HepG2 (cell line): ENCODE results near the gene ACVRL1. TPM values are rescaled to one million over a fixed set of nuclear protein-coding genes. Genes with fewer than 3 reads are reported as not detected.

Source experiments
- ATAC-seq: fragments of 200-7000 bp; cut with Tn5 transposase; 3 replicates; pipeline ENCODE4 v1.9.1; 2020; ENCODE audit warnings: mild to moderate bottlenecking, moderate library complexity
- BruUV-seq: library from RNA; stranded (reverse); fragments of 400-500 nt; replicated peaks from 2 replicates; lab custom pipeline; 2021; lab: Mats Ljungman, UMichigan
- CTCF ChIA-PET: fragments of 300-600 bp; formaldehyde crosslinking; extraction: SDS; loops from one replicate; lab custom pipeline; 2021; ENCODE audit warnings: low total read pairs, inconsistent platforms, low intra/inter-chr PET ratio; lab: Yijun Ruan, JAX
- POLR2A ChIA-PET: fragments of 350-600 bp; sonication (Branson Sonifier 250); formaldehyde crosslinking; loops from one replicate; lab custom pipeline; 2020; ENCODE audit warnings: antibody characterized with exemption, inconsistent platforms; lab: Yijun Ruan, JAX
- DNase-seq: peaks from one replicate; pipeline ENCODE4 v3.0.0-alpha.2; 2015; ENCODE audit warnings: low spot score
- FAIRE-seq: peaks from 3 replicates; lab custom pipeline; 2011; peaks lifted over from hg19 to GRCh38; lab: Jason Lieb, UNC
- H2AFZ ChIP-seq: one replicate; pipeline ENCODE4 v1.6.1; 2011; ENCODE audit warnings: low read length, inconsistent platforms
- H3K27ac ChIP-seq: fragments of 300-600 bp; 3 replicates; pipeline ENCODE4 v1.8.0; 2011; ENCODE audit warnings: mixed run types, mild to moderate bottlenecking, mixed read lengths, low read length, inconsistent platforms; ENCODE audit not compliant: insufficient read depth; ENCODE audit errors: extremely low read length
- H3K27me3 ChIP-seq, 2 experiments: fragments of 200-600 bp in 1 of 2; 2 replicates in 1 of 2; 3 replicates in 1 of 2; pipeline versions ENCODE4 v1.6.0 to v1.8.0; 2011; ENCODE audit warnings: low read length in 2 of 2, mild to moderate bottlenecking in 2 of 2, moderate library complexity in 2 of 2, inconsistent platforms in 1 of 2; ENCODE audit not compliant: insufficient read depth in 2 of 2, control insufficient read depth in 1 of 2
- H3K36me3 ChIP-seq, 2 experiments: fragments of 200-600 bp in 1 of 2; replicated peaks in 1 of 2; 2 replicates in 1 of 2; 3 replicates in 1 of 2; pipeline versions ENCODE4 v1.5.1 to v1.8.0; 2011; ENCODE audit warnings: low read length in 2 of 2, inconsistent platforms in 1 of 2; ENCODE audit not compliant: insufficient read depth in 2 of 2, control insufficient read depth in 1 of 2
- H3K4me1 ChIP-seq: 2 replicates; pipeline ENCODE4 v1.5.1; 2012; ENCODE audit warnings: low read length, inconsistent platforms; ENCODE audit not compliant: insufficient read depth
- H3K4me2 ChIP-seq: 2 replicates; pipeline ENCODE4 v1.6.0; 2011; ENCODE audit warnings: low read depth, low read length, inconsistent platforms
- H3K4me3 ChIP-seq, 3 experiments: fragments of 200-600 bp in 1 of 3; sonication (generic), shearing (Covaris generic) in 1 of 3; replicated peaks in 1 of 3; 2 replicates each; pipeline ENCODE4 v1.5.1; 2011 to 2016; ENCODE audit warnings: low read length in 3 of 3, inconsistent platforms in 2 of 3, low read depth in 2 of 3, mild to moderate bottlenecking in 2 of 3, control low read depth in 1 of 3, mixed read lengths in 1 of 3; ENCODE audit not compliant: insufficient read depth in 1 of 3
- H3K79me2 ChIP-seq: one replicate; pipeline ENCODE4 v1.6.1; 2011; ENCODE audit warnings: low read length, inconsistent platforms; ENCODE audit not compliant: insufficient read depth
- H3K9ac ChIP-seq: 2 replicates; pipeline ENCODE4 v1.6.0; 2011; ENCODE audit warnings: mild to moderate bottlenecking, low read depth, low read length, inconsistent platforms; ENCODE audit not compliant: insufficient read depth
- H3K9me3 ChIP-seq: 2 replicates; pipeline ENCODE4 v1.5.1; 2012; ENCODE audit warnings: mild to moderate bottlenecking, low read length
- H4K20me1 ChIP-seq: 2 replicates; pipeline ENCODE4 v1.6.0; 2011; ENCODE audit warnings: inconsistent platforms, mild to moderate bottlenecking, low read length, moderate library complexity; ENCODE audit not compliant: insufficient read depth
- HNF4A ChIP-seq: sonication (generic); formaldehyde crosslinking; IDR thresholded peaks from 2 replicates; pipeline ENCODE4 v1.4.0; 2020; ENCODE audit warnings: missing genetic modification reagents
- HNRNPL ChIP-seq: fragments of 200-400 bp; formaldehyde crosslinking; IDR thresholded peaks from 2 replicates; pipeline ENCODE4 v1.6.1; 2017; ENCODE audit warnings: mild to moderate bottlenecking, low read depth, low read length
- LCORL ChIP-seq, 2 experiments: fragments of 450-650 bp in 1 of 2; sonication (generic) in 1 of 2; formaldehyde crosslinking in 1 of 2; IDR thresholded peaks; 2 replicates each; pipeline versions ENCODE4 v1.5.0 to v1.6.1; 2017 to 2020; ENCODE audit warnings: antibody characterized with exemption in 1 of 2, missing genetic modification reagents in 1 of 2
- NFKBIZ ChIP-seq: IDR thresholded peaks from 2 replicates; pipeline ENCODE4 v1.6.1; 2018; ENCODE audit warnings: missing genetic modification reagents, missing compliant biosample characterization
- NKX3-1 ChIP-seq: sonication (generic); formaldehyde crosslinking; IDR thresholded peaks from 2 replicates; pipeline ENCODE4 v1.5.0; 2020; ENCODE audit warnings: missing genetic modification reagents
- NR2F1 ChIP-seq, 2 experiments: fragments of 450-650 bp in 1 of 2; formaldehyde crosslinking in 1 of 2; IDR thresholded peaks; 2 replicates each; pipeline versions ENCODE4 v1.5.0 to v1.6.1; 2016 to 2020; ENCODE audit warnings: mild to moderate bottlenecking in 1 of 2, missing compliant biosample characterization in 1 of 2, missing genetic modification reagents in 1 of 2, moderate library complexity in 1 of 2
- NR2F6 ChIP-seq, 2 experiments: IDR thresholded peaks; 2 replicates each; pipeline ENCODE4 v1.6.1; 2016; ENCODE audit warnings: antibody characterized with exemption in 1 of 2, mild to moderate bottlenecking in 1 of 2
- ZBTB7B ChIP-seq: sonication (generic); formaldehyde crosslinking; IDR thresholded peaks from 2 replicates; pipeline ENCODE4 v1.4.0; 2020; ENCODE audit warnings: missing genetic modification reagents
- WGBS: methylation state at CpG from one replicate; pipeline ENCODE4 v1.1.6; 2017; ENCODE audit warnings: low lambda C conversion rate; 5-methylcytosine and 5-hydroxymethylcytosine counted together
- in situ Hi-C: cut with HindIII; loops from 2 replicates; pipeline ENCODE4 v1.10.0; 2017; ENCODE audit warnings: low pct_unique_long_range_greater_than_20kb; ENCODE audit not compliant: extremely low pct_ligation_motif_present
- intact Hi-C: fragments of 100-400 bp; cut with micrococcal nuclease; formaldehyde crosslinking; loops from one replicate; pipeline ENCODE4 v1.10.0; 2022; ENCODE audit not compliant: unreplicated experiment
- polyA plus RNA-seq, 8 experiments: library from polyadenylated mRNA; depleted of rRNA in 3 of 8; stranded (reverse) in 7 of 8; unstranded in 1 of 8; fragments of >200 nt; fragmentation: Illumina TruSeq in 4 of 8; extraction: Trizol in 4 of 8; gene quantifications; 2 replicates each; pipeline versions ENCODE4 v1.2.1 to v1.2.3, GENCODE V29; 2011 to 2016; ENCODE audit warnings: low read depth in 4 of 8, missing spikeins in 1 of 8, mixed read lengths in 1 of 8; ENCODE audit not compliant: insufficient read depth in 1 of 8
- total RNA-seq, 5 experiments: library from RNA; depleted of rRNA; stranded (reverse); fragments of >200 nt; fragmentation: Illumina TruSeq; extraction: Trizol; gene quantifications; 2 replicates each; pipeline ENCODE4 v1.2.3, GENCODE V29; 2016; ENCODE audit warnings: low read depth in 1 of 5
- TF ChIP-seq, protein P1 (sequence below): sonication (generic); formaldehyde crosslinking; IDR thresholded peaks from 2 replicates; pipeline ENCODE4 v1.4.0; 2020; ENCODE audit warnings: mild to moderate bottlenecking, missing genetic modification reagents

ACVRL1 gene
- total and polyA plus RNA-seq, 2 of the 13 experiments (the other 11 are each of a cell fraction or from before 2014, with no cell fraction given), result not detected

DNA sequence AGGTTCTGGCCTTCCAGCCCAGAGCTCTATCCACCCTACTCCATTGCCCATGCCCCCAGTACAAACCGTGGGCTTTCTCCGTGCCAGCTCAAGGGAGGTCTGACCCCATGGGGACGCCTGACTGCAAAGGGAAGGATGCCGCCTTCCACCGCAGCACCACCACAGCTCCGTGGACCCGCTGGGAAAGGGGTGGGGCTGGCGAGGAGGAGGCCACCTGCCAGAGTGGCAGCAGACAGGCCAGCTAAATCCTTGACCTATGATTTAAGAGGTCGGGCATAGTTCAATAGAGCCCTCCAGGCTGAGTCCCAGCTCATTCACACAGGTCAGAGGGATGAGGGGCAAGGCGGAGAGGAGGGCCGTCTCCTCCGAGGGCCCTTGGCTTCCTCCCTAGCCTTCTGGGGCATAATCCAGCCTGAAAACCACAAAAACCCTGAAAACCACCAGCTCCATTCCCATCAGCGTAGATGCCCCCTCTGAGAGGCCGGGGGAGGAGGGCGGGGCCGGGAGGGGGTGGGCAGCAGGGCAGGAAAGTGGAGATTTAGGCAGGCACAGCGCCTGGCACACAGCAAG lies 43.9 kb upstream of the ACVRL1 start:
- ChIA-PET CTCF (no interaction called here), POLR2A (interaction anchor here (0.9 to 3.0 kb wide), 3 partner anchors 12 to 18 kb away, joined by 3 to 14 read pairs (median 3); partner anchors contain the start of gene FIGNL2)
- intact Hi-C loops (no loop called here), in situ Hi-C loops (no loop called here)
- TF ChIP-seq HNF4A (CRISPR knock-in tag) (0 out of 2 replicates have a peak, but pooled peaks have one; percentile 30), NR2F1 (CRISPR knock-in tag; IDR thresholded peaks at IDR 0.05) (0 out of 4 replicates have a peak, but pooled peaks of 1 of the 2 experiments have one; percentile 39), NKX3-1 (CRISPR knock-in tag) (no peak), NR2F6 (IDR thresholded peaks at IDR 0.05) (peak; percentile 21; the same call in 1 of the 2 replicates), NR2F6 (CRISPR knock-in tag; IDR thresholded peaks at IDR 0.05) (peak; percentile 41), NFKBIZ (CRISPR knock-in tag) (no peak), LCORL (IDR thresholded peaks at IDR 0.05) (no peak), LCORL (CRISPR knock-in tag; IDR thresholded peaks at IDR 0.05) (peak; percentile 22), ZBTB7B (0 out of 2 replicates have a peak, but pooled peaks have one; percentile 7), HNRNPL (0 out of 2 replicates have a peak, but pooled peaks have one; percentile 16)
- TF ChIP-seq, protein P1, sequence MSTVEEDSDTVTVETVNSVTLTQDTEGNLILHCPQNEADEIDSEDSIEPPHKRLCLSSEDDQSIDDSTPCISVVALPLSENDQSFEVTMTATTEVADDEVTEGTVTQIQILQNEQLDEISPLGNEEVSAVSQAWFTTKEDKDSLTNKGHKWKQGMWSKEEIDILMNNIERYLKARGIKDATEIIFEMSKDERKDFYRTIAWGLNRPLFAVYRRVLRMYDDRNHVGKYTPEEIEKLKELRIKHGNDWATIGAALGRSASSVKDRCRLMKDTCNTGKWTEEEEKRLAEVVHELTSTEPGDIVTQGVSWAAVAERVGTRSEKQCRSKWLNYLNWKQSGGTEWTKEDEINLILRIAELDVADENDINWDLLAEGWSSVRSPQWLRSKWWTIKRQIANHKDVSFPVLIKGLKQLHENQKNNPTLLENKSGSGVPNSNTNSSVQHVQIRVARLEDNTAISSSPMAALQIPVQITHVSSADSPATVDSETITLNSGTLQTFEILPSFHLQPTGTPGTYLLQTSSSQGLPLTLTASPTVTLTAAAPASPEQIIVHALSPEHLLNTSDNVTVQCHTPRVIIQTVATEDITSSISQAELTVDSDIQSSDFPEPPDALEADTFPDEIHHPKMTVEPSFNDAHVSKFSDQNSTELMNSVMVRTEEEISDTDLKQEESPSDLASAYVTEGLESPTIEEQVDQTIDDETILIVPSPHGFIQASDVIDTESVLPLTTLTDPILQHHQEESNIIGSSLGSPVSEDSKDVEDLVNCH (CRISPR knock-in tag), result no peak
- Histone ChIP-seq H3K27me3 (peaks cover 9 to 21% of the 10 kb centered on the region in 2 experiments; a peak in 3 of 5 replicates), H3K79me2 (no peaks in the 10 kb centered on the region), H3K9me3 (no peaks in the 10 kb centered on the region), H3K4me3 (peak overlapping the region; percentile 32 to 62 (median 52)), H4K20me1 (no peaks in the 10 kb centered on the region), H3K9ac (0 out of 2 replicates have a peak overlapping the region, but pooled peaks have one; percentile 15), H3K4me1 (peaks cover 58% of the 10 kb centered on the region), H3K36me3 (no peaks in the 10 kb centered on the region), H3K27ac (no peak overlapping the region), H3K4me2 (peak overlapping the region; percentile 80), H2AFZ (no peak overlapping the region)
- FAIRE-seq (no peak), DNase-seq (no peak), ATAC-seq (peak; percentile 10)
- no TSS peak for BruUV-seq
- 2% methylated on average over 15 of the region's 17 CpGs for WGBS
